Activated B cell treated with CpG ODN at 0.5 μM for 24 hours (primary cell): Measurements from ENCODE around the gene TET1. TPM values are rescaled to one million over a fixed set of nuclear protein-coding genes. Genes with fewer than 3 reads are reported as not detected.
A peak's percentile ranks its signal among the peaks of the same experiment; 100 is the strongest.

ENCODE experiments used
- ATAC-seq: fragments of 200-7000 bp; cut with Tn5 transposase; one replicate; pipeline ENCODE4 v1.10.0; 2021; ENCODE audit warnings: low read depth, mild to moderate bottlenecking, moderate library complexity
- CTCF ChIA-PET: fragments of 350-600 bp; sonication (Branson Sonifier 250); formaldehyde crosslinking; loops from one replicate; lab custom pipeline; 2021; ENCODE audit warnings: antibody characterized with exemption; lab: Charles Lee
- POLR2A ChIA-PET: fragments of 350-600 bp; sonication (Branson Sonifier 250); formaldehyde crosslinking; loops from one replicate; lab custom pipeline; 2021; ENCODE audit warnings: antibody characterized with exemption; lab: Charles Lee
- DNase-seq: peaks from one replicate; pipeline ENCODE4 v3.0.0; 2022
- H3K27ac Mint-ChIP-seq: one replicate; pipeline ENCODE4 v1.8.0; 2020; ENCODE audit warnings: mixed read lengths
- H3K27me3 Mint-ChIP-seq: one replicate; pipeline ENCODE4 v1.8.0; 2021; ENCODE audit warnings: mixed read lengths
- H3K36me3 Mint-ChIP-seq: one replicate; pipeline ENCODE4 v1.8.0; 2021; ENCODE audit warnings: low read depth, mixed read lengths
- H3K4me1 Mint-ChIP-seq: one replicate; pipeline ENCODE4 v1.8.0; 2021; ENCODE audit warnings: mixed read lengths
- H3K4me3 Mint-ChIP-seq: one replicate; pipeline ENCODE4 v1.8.0; 2020; ENCODE audit warnings: mild to moderate bottlenecking, mixed read lengths
- H3K9me3 Mint-ChIP-seq: one replicate; pipeline ENCODE4 v1.8.0; 2020; ENCODE audit warnings: mixed read lengths
- CTCF ChIP-seq: fragments of 200-600 bp; IDR thresholded peaks from one replicate; pipeline ENCODE4 v1.8.0; 2022; ENCODE audit warnings: antibody characterized with exemption, mild to moderate bottlenecking
- intact Hi-C: fragments of 100-400 bp; cut with micrococcal nuclease; formaldehyde crosslinking; loops from one replicate; pipeline ENCODE4 v1.15.1; 2024
- total RNA-seq: library from RNA; stranded (reverse); gene quantifications from 2 replicates; pipeline ENCODE4 v1.2.3, GENCODE V29; 2022

TET1 gene
- total RNA-seq, 1 donor from 2014 or later, result 0.69 TPM

- Mint-ChIP-seq H3K4me1 (peaks cover 30% of the 10 kb centered on the region), H3K27ac (no peak overlapping the region), H3K27me3 (peaks cover 54% of the 10 kb centered on the region), H3K4me3 (peak overlapping the region; percentile 78), H3K9me3 (no peaks in the 10 kb centered on the region), H3K36me3 (no peaks in the 10 kb centered on the region)
- POLR2A ChIA-PET, result interaction anchor here (1.4 kb wide), 1 partner anchor 40 kb away, joined by 5 read pairs; no protein-coding TSS in a partner anchor
- intact Hi-C loops, result loop anchor here (1.0 to 10.0 kb wide), 2 partner anchors 40 to 265 kb away; partner anchors contain the start of gene STOX1
- no peak for DNase-seq
- ATAC-seq, result no peak
- CTCF ChIA-PET, result interaction anchor here (1.0 kb wide), 1 partner anchor 8 kb away, joined by 3 read pairs; no protein-coding TSS in a partner anchor
- TF ChIP-seq CTCF, result no peak
These were observed 324 bp upstream of the TET1 start for GRCh38 chr10:68559841-68560185.

- ATAC-seq (peak; percentile 25), DNase-seq (peak; percentile 18)
- Mint-ChIP-seq H3K27ac (no peak overlapping the region), H3K36me3 (no peaks in the 10 kb centered on the region), H3K9me3 (no peaks in the 10 kb centered on the region), H3K27me3 (peaks cover 59% of the 10 kb centered on the region), H3K4me1 (peaks cover 30% of the 10 kb centered on the region), H3K4me3 (peak overlapping the region; percentile 73)
- no peak for TF ChIP-seq CTCF
- POLR2A ChIA-PET, result no interaction called here
- CTCF ChIA-PET, result no interaction called here
- intact Hi-C loops, result loop anchor here (1.0 to 10.0 kb wide), 2 partner anchors 39 to 264 kb away; partner anchors contain the start of gene STOX1
These were observed 1.1 kb downstream of the TET1 start for GRCh38 chr10:68560943-68561864.

GRCh38 chr10:68561865-68562649 lies 1.9 kb downstream of the TET1 start:
- H3K27ac Mint-ChIP-seq, result no peak overlapping the region
- CTCF ChIA-PET, result no interaction called here

GRCh38 chr10:68562661-68563570 lies 2.8 kb downstream of the TET1 start:
- POLR2A ChIA-PET, result no interaction called here
- Mint-ChIP-seq H3K9me3 (no peaks in the 10 kb centered on the region), H3K27ac (no peak overlapping the region), H3K4me1 (peaks cover 30% of the 10 kb centered on the region), H3K27me3 (peaks cover 62% of the 10 kb centered on the region), H3K36me3 (no peaks in the 10 kb centered on the region), H3K4me3 (peak overlapping the region; percentile 8)
- TF ChIP-seq CTCF, result no peak
- DNase-seq (no peak), ATAC-seq (no peak)
- CTCF ChIA-PET, result no interaction called here
- intact Hi-C loops, result loop anchor here (10.0 kb wide), 1 partner anchor 262 kb away; the partner anchor contains the start of gene STOX1

More at GRCh38 chr10:68561865-68562649, 1.9 kb downstream of the TET1 start:
- Mint-ChIP-seq H3K4me3 (peak overlapping the region; percentile 52), H3K4me1 (peaks cover 30% of the 10 kb centered on the region), H3K27me3 (peaks cover 63% of the 10 kb centered on the region), H3K9me3 (no peaks in the 10 kb centered on the region), H3K36me3 (no peaks in the 10 kb centered on the region)
- no peak for TF ChIP-seq CTCF
- no peak for DNase-seq
- POLR2A ChIA-PET, result interaction anchor here (0.6 kb wide), 1 partner anchor 182 kb away, joined by 4 read pairs; no protein-coding TSS in a partner anchor
- no peak for ATAC-seq
- intact Hi-C loops, result loop anchor here (10.0 kb wide), 1 partner anchor 263 kb away; the partner anchor contains the start of gene STOX1
